Stimulated activated CD4-positive, alpha-beta T cell treated with anti-CD3 and anti-CD28 coated beads, Interleukin-15, amount 100 ng/mL, for 1 hour (primary cell): ENCODE results near the gene CGN.
"Not testable (repeated sequence)": the region's sequence is repeated elsewhere in the genome, so short reads cannot be mapped to it uniquely, and the experiment has no call there.

Source experiments
- DNase-seq, 2 donors: peaks; one replicate each; pipeline ENCODE4 v3.0.0-alpha.2; 2020; ENCODE audit warnings: low read depth in 1 of 2, low spot score in 1 of 2

Gene CGN

DNA sequence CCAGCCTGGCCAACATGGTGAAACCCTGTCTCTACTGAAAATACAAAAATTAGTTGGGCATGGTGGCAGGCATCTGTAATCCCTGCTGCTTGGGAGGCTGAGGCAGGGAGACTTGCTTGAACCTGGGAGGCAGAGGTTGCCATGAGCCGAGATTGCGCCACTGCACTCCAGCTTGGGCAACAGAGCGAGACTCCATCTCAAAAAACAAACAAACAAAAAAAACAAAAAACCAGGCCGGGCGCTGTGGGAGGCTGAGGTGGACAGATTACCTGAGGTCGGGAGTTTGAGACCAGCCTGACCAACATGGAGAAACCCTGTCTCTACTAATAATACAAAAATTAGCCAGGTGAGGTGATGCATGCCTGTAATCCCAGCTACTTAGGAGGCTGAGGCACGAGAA is 11.2 kb downstream of the CGN start:
- DNase-seq = not testable (repeated sequence)

GRCh38 chr1:151523326-151523725 is 12.1 kb downstream of the CGN start:
- DNase-seq = no peak

DNA sequence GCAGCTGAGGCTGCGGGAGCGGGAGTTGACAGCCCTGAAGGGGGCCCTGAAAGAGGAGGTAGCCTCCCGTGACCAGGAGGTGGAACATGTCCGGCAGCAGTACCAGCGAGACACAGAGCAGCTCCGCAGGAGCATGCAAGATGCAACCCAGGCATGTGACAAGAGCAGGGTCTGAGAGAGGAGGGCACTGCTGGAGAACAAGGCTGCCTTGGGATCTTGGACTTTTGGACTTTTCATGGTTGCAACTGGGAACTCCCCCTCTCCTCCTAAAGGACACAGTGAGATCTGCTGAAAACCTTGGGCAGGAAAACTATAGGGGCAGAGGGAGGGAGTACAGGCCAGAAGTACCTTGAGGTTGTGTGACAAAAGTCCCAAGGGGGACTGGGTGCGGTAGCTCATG is 13.5 kb downstream of the CGN start:
- DNase-seq = no peak

DNA sequence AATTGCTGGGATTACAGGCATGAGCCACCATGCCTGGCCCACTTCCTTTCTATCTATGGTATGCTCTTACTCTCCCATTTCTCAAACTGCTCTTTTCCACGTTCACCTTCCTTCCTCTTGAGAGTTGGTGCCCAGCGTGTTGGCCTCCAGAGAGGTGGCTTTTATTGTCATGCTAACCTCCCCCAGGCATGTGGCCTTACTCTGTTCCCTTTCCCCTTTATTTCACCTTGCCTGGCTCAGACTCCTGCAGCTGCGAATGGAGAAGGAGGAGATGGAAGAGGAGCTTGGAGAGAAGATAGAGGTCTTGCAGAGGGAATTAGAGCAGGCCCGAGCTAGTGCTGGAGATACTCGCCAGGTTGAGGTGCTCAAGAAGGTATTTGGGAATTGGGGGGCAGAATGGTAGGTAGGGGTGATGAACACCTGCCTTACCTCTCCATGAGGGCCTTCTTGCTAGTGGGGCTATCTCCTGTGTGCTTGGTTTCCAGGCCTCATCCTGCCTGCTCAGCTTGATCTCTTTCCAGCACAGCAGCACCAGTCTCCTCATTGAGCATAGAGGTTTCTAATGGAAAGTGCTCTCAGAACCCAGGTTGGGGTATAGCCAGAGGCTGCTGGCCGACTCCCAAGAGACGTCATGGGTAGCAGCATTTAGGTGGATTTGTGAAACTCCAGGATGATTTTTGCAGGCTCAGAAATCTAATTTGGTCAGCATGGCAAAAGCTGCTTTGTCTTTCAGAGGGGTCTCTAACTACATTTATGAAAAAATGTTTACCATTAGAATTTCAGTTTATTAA is 15.7 kb downstream of the CGN start:
- no peak for DNase-seq

DNA sequence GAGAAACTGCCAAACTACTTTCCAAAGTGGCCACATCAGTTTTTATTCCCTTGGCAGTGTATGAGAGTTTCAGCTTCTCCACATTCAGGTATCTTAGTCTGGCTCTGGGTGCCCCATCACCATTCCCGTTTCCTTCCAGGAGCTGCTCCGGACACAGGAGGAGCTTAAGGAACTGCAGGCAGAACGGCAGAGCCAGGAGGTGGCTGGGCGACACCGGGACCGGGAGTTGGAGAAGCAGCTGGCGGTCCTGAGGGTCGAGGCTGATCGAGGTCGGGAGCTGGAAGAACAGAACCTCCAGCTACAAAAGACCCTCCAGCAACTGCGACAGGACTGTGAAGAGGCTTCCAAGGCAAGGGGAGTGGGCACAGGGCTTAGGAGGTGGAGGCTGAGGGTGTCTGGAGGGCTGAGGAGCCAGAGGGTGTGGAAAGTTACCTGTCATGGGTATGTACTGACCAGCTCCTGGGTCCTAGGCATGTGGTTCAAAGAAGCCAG is 18.1 kb downstream of the CGN start:
- DNase-seq = no peak

DNA sequence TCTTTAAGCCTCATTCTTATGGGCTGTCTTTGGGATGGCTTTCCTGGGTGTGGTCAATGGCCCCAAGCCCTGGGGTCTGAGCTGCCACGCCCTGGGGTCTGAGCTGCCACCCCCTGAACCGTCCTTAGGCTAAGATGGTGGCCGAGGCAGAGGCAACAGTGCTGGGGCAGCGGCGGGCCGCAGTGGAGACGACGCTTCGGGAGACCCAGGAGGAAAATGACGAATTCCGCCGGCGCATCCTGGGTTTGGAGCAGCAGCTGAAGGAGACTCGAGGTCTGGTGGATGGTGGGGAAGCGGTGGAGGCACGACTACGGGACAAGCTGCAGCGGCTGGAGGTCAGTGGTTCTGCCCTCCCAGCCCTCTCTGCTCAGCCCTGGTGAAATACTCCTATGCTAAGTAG is 18.6 kb downstream of the CGN start:
- no peak for DNase-seq

DNA sequence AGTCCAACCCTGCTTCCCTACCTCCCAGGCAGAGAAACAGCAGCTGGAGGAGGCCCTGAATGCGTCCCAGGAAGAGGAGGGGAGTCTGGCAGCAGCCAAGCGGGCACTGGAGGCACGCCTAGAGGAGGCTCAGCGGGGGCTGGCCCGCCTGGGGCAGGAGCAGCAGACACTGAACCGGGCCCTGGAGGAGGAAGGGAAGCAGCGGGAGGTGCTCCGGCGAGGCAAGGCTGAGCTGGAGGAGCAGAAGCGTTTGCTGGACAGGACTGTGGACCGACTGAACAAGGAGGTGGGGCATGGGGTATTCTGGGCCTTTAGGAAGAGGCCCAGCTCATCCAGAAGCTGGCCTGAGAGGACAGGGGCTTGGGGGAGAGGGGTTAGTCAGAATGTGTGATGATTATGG is 19.3 kb downstream of the CGN start:
- no peak for DNase-seq

DNA sequence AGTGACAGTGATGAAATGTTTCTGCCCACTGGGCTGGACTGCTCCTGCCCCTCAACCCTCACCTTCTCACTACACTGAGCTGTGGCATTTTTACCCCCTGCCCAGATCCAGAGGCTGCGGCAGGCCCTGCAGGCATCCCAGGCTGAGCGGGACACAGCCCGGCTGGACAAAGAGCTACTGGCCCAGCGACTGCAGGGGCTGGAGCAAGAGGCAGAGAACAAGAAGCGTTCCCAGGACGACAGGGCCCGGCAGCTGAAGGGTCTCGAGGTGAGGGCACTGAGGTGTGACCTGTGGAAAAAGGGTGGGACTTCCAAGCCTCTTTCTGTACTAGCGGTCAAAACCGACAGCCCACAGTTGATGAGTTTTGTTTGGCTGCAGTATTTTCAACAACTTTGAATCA is 22.7 kb downstream of the CGN start:
- DNase-seq = no peak

DNA sequence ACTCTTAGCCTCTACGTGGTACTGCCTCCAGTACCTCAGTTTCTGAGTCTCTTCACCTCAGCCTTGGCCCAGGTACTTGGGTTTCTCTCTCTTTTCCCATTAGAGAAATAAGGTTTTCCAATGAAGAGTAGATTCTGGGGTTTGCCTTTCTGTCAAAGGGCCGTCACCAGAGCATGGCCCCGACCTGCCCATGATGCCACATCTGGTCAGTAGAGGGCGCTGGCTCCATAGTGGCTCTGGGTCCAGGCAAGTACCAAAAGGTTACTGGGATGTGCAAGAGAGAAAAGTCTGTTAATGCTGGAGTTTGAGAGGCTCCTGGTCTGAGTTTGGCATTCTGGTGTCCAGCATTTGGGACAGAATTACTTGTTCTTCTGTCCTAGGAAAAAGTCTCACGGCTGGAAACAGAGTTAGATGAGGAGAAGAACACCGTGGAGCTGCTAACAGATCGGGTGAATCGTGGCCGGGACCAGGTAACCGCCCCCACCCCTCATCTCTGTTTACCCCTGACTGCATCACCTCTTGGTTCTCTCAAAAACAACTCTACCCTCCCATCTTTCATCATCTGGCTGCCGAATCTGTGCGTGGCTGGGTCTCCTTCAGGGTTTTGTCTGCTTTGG is 23.6 kb downstream of the CGN start:
- DNase-seq = peak; percentile 56 to 62

DNA sequence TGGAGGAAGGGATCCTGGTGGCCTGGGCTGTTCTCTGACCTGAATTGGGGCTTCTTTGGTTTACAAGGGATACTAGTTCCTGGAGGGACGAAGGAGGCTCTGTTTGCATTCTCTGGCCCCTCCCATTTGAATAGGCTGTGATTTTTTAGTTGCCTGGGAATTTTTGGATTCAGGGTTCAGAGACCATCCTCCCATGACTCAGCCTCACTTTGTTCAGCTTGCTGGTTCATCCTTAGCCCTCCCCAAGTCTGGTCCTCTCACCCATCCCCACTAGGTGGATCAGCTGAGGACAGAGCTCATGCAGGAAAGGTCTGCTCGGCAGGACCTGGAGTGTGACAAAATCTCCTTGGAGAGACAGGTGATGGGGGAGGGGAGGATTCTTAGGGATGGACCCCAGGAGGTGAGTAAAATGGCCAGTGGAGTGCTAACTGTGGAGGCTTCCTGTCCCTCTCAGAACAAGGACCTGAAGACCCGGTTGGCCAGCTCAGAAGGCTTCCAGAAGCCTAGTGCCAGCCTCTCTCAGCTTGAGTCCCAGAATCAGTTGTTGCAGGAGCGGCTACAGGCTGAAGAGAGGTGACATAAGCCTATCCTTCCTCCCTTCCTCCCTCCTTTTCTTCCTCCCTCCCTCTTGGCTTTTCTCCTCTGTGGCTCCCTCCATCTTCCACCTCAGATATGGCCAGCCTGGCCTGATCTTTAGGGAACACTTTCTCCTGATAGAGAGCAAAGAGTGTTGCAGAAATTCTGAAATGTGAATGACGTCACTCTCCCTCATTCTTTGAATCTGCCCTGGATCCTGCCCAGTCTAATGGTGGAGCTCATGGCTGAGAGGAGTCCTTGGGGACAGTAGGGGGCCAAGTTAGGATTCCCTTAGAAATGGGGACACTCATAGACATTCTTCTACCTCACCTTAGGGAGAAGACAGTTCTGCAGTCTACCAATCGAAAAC is 24.4 kb downstream of the CGN start:
- no peak for DNase-seq

GRCh38 chr1:151536499-151536898 is 25.3 kb downstream of the CGN start:
- DNase-seq = no peak

DNA sequence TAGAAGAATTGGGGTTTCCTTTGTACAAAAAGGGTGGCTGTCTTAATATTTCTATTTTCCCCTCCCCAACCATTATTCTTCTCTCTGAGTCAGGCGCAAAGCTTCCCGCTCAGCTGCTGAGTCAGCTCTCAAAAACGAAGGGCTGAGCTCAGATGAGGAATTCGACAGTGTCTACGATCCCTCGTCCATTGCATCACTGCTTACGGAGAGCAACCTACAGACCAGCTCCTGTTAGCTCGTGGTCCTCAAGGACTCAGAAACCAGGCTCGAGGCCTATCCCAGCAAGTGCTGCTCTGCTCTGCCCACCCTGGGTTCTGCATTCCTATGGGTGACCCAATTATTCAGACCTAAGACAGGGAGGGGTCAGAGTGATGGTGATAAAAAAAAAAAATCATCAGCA is 25.9 kb downstream of the CGN start:
- DNase-seq = no peak

DNA sequence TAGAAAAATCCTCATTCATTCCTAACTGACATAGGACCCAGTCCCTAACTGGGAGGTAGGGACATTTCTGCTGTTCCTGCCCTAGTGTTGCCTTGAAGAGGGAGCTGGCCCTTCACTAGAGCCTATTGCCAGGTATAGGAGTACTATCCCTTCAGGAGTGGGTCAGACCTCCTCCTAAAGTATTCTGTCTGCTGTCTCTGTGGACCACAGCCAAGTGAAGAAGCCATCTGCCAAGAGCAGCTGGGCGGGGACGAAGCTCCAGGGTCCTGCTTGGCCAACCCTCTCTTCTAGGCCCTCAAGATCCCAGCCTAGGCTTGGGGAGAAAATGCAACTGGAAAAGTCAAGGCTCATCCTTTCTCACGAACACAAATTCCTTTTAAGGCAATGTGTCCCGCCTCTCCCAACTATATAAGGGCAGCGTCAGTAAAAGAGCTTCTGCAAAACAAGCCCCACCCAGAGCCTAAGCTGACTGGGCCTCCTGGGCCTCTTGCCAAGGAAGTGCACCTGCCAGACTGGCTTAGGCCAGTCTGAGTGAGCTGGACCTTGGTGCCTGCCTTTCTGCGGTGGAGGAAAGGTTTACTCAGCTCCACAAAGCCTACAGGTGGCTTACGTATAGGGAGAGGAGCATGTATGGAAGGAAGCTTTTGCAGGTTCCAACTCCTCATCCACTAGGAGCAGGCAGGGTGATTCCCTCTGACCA is 28.3 kb downstream of the CGN start:
- DNase-seq = no peak

DNA sequence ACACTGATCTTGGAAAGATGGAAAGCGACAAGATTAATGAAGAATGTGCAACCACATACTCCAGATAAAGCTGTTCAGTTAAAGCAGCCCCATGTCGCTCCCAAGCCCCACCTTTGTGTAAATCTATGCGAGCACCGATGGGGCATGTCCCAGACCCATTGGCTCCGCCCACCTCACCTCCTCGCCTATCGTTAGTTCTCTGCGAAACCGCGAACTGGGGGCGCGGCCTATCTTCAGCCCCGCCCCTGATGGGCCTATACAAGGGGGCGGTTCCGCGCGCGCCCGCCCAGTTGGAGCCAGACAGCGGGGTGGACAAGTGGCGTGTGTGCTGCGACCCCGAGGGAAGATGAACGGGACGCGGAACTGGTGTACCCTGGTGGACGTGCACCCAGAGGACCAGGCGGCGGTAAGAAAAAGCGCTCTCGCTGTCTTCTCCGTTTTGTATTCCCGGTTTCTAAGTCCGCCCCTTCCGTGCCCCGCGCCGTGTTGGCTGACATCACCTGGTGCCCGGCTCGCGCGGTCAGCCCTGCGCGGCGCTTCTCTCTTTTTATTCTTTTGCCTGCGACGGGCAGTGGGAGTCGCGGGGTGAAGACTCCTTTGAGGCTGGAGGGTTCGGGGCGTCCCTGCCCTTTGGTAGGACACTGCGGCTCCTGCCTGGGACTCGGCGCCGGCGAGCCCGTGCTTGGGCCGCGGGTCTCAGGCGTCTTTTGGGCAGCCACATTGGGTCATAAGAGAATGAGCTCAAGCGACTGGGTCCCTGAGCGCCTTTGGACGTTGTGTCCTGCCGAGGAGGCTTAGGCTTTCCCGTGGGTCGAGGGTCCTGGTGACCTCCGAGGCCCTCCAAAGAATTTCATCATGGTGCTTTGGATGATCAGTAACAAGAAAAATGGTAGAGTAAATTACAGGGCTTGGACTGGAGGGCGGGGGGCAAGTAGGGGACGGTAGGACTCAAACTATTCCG is 29.1 kb downstream of the CGN start, which contains the start of gene TUFT1:
TSS of gene TUFT1 (plus strand) at position 289 of the 961 bp plus-strand sequence. CDS start at position 347, 58 bp downstream.
- DNase-seq = peak; percentile 86 to 87

- DNase-seq = no peak
Observed at GRCh38 chr1:151540982-151541377, 29.8 kb downstream of the CGN start.

- no peak for DNase-seq
Observed at GRCh38 chr1:151541752-151542151, 30.6 kb downstream of the CGN start.

- no peak for DNase-seq
Observed at GRCh38 chr1:151542710-151543129, 31.5 kb downstream of the CGN start.

DNA sequence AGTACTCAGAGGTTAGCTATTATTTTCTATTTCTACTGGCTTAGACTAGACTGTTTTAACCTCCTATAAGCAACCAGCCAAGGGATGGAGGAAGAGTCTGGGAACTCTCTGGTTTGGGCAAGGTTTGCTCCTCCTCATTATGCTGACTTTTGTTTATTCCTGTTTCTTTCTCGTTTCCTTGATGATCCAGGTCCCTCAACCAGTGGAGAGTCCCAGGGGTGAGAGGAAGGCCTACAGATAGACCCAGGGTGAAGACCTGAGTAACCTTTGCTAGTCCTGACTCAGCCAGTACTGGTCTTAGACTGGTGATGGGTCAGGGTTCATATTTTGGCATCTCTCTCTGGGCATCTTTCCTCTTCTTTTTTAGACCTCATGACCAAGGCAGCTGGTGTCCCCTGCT is 34.4 kb downstream of the CGN start:
- DNase-seq = no peak

DNA sequence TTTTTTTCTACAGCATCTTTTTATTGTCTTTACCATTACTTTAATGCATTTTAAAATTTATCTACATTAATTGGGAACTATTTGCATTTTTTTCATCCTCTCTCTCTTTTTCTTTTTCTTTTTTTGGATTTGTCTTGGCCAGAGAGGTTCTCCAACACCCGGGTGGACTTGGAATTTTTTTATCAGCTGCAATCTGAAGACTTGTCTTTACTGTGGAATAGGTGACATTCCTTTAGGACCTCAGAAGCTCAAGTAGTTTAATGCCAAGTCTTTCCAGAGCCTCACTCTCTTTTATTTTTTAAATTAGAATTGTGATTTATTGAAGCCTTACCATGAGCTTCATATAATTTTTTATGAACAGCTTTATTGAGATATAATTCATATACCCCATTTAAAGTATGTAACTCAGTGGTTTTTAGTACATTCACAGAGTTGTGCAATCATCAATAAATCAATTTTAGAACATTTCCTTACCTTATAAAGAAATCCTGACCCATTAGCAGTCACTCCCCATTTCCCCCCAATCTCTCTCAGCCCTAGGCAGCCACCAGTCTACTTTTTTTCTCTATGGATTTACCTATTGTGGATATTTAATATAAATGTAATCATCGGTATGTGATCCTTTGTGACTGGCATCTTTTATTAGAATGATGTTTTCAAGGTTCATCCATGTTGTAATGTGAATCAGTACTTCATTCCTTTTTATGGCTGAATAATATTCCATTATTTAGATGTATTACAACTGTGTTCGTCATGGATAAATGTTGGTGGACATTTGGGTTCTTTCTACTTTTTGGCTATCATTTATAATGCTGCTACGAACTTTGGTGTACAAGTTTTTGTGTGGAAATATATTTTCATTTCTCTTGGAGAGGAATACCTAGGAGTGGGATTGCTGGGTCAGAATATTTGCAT is 35.1 kb downstream of the CGN start:
- DNase-seq = no peak
